HG03060 (cell line): ENCODE measurements around the gene PSMD3.

Experiments used
- ATAC-seq: cut with Tn5 transposase; IDR thresholded peaks from one replicate; pipeline ENCODE4 v1.9.1; 2021; ENCODE audit warnings: low read depth, moderate number of reproducible peaks; ENCODE audit not compliant: unreplicated experiment

PSMD3 gene

GRCh38 chr17:40038882-40039513, 58.4 kb downstream of the PSMD3 start:
- no peak for ATAC-seq

GRCh38 chr17:40041196-40041595, 60.6 kb downstream of the PSMD3 start:
- ATAC-seq, result no peak
